NCI-H526 (cell line): ENCODE measurements around the gene RAB6A.
A peak's percentile ranks its signal among the peaks of the same experiment; 100 is the strongest.
"Not testable (repeated sequence)": the region's sequence is repeated elsewhere in the genome, so short reads cannot be mapped to it uniquely, and the experiment has no call there.

Experiments used
- DNase-seq, 2 experiments: peaks; one replicate each; lab custom pipeline; 2025; lab: John Stamatoyannopoulos, UW

RAB6A gene

DNA sequence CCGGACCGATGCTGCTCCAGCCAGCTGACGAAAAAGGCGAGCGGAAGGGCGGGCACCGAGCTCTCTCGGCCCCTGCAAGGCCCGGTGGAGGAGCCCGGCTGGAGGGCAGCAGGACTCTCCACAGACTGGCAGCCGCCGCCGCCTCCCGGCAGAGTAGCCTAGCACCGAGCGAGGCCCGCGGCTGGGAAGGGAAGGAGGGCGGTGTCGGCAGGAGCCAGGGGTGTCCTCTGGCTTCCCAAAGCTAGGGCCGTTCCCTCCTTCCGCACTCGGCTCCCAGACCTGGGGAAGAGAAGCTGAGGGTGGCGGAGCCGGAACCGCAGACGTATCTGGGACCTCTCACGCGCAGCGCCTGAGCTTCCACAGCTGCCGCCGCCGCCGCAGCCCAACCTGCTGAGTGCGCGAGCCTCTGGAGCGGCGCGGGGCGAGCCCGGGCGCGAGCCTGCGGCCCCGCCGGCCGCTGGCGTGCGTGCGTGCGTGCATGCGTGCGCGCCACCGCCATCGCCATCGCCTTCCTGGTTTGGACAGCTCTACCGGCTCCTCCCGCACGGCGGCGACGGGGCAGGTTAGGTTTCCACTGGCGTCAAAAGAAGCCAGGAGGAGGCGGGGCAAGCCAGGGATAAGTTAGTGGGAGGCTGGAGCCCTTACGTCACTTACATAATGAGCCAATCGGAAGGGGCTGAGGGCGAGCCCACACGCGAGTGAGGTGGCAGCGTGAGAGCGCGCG is at the start of gene RAB6A:
Gene RAB6A, minus strand, starts transcription at position 396 of the 724 bp plus-strand sequence. CDS start 439 bp downstream, outside the sequence.
- DNase-seq = peak; percentile 99 to 100

DNA sequence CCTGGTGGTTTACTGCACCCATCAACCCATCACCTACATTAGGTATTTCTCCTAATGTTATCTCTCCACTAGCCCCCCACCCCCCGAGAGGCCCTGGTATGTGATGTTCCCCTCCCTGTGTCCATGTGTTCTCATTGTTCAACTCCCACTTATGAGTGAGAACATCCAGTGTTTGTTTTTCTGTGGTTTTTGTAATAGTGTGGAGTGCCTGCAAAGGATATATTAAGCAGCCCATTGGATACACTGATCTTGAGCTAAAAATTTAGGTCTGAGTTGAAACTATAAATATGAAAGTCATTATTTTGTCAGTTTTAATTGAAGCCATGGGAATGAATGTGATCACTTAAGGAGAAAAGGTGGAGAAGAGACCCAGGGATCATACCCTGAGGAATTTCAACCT is 49.8 kb upstream of the RAB6A start:
- no peak for DNase-seq

DNA sequence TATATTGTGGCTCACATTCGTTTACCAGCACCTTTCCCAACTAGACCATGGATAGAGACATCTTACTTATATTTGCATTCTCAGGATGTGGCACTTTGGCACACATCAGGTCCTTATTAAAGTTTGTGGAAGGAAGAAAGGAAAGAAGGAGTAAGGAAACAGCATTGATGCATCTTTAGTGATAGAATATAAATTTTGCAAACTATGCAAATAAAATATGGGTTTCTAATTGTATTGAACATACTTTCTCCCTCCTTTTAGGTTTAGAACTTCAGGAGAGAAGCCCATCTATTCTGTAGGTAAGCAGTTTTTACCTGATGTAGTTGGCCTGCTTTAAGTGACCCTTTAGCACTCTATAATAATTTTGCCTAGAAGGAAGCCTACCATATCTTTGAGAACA is 47.2 kb upstream of the RAB6A start:
- DNase-seq = no peak

DNA sequence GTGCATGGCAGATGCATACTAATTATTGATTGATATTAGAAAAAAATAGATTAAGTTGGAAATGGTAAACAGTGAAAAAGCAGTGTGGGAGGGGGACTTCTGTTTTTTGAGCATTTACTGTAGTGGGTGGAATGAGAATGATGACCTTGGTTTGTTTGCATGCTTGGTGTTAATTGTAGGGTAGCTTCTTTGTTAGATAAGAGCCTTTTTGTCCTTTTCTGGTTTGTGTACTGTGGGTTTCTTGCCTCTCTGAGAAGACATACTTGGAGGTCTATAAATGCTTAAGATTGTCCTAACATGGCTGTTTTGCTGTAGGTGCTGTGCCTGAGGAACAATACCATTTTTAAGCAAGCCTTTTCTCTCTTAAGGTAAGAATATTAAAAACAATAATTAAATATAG is 43.8 kb upstream of the RAB6A start:
- no peak for DNase-seq

DNA sequence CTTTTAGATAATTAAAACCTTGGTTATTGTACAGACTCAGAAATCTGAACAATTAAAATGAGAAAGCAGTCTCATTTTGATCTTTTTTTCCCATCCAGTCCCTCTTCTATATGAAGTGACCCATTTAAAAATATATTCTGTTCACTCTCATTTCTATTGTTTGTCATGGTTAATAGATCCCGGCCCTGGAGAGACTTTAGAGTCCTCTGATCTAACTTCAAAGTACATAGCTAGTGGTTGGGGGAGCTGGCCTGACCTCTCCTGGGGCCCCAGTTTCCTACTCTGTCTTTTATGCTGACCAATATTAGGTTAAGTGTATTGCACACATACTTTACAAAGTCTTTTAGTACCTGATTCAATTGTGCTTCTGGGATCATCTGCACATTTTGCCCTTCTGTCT is 40.3 kb upstream of the RAB6A start:
- no peak for DNase-seq

DNA sequence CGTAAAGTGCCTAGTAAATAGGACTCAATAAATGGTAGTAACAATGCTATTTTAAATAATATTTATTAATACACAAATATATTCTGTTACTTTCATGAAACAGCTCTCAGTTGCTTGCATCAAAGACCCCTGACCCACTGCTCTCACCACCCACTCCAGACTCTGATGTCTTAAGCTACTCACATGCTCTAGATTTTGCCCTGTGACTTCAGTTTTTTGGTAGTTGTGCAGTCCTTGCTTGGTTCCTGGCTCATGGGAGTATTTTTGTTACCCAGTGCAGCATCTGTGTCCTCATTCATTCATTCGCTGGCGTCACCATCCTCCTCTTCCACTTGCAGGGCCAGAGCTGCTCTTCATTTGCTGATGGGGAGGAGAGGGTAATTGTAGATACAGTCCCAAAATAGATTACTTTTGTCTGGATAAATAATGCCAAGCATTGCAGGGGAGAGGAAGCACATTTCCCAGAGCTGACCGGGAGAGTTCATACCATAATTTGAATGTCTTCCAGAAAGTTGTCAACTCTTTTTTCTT is 39.5 kb upstream of the RAB6A start:
- no peak for DNase-seq

DNA sequence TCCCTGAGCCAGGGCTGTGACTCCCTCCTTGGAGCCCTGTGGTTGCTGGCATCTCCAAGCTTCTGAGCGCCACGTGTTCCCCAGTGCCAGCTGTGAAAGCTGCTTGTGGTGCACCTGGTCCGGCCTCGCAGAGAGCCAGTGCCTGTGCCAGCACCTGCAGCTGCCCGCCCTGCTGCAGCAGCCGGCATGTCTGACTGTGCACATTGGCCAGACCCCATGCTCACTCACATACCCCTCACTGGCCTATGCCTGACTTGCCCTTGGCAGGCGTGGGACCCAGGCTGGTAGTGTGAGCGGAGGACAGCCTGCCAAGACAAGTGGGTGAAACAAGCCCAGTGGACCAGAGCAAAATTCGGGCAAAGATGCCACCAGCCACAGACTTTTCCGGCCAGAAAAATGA is 36.6 kb upstream of the RAB6A start:
- DNase-seq = no peak

DNA sequence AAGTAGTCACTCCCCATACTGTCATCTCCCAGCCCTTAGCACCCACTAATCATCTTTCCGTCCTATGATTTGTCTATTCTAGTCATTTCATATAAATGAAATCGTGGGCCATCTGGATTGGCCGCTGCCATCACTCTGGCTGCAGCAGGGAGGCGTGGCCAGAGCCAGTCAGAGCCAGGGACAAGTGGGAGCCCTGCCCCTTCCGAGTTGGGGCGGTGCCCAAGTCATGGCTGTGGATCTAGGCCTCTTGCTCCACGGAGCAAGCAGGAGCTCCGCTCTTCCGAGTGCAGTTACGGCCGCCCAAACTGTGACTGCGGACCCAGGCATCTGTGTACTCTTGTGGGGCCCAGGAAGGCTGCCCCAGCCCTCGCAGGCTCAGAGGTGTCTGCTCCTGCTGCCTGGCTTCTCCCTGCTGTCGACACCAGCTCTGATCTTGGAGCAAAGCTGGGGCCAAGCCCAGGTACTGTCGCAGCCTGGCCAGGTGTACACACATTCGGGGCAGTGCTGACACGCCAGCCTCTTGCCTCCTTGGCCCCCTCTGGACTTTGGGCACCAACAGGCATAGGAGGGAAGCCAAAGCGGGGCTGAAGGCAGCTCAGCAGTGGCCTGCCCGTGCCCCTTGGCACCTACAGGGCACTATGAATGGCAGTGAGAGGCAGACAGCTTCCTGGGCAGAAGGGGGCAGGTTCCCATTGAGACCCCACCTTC is 35.2 kb upstream of the RAB6A start:
- peak in 1 of 2 experiments; percentile 33 for DNase-seq

DNA sequence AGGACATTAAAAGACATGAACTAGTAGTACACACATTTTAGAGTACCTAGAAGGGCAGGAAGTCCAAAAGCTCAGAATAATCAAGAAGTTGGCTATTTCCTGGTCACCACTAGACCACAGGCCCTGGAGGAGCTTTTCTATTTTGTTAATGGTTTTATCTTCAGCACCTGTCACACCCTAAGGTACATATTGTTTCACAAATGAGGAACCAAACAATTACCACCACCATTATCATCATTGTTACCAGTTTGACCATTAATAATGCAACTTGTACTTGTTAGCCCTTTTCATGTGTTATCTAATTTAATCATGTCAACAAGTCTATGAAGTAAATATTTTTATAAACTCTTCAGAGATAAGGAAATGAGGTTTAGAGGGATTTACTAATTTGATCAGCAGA is 31.7 kb upstream of the RAB6A start:
- DNase-seq = no peak

DNA sequence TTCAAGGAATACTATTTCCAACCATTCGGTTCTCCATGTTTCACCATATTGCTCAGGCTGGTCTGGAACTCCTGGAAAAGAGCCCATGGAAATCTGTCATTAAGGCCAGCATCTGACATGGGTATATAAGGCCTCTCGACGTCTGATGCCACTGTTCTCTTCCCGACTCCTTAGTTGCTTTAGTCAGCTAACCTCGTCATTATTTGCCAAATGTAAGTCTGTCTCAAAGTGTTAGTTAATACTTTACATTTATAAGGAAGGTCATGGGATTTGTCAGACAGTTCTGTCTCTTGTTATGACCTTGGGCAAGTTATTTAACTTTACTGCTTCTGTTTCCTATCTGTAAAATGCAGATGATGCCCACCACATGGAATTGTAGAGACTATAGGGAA is 28.4 kb upstream of the RAB6A start:
- no peak for DNase-seq

DNA sequence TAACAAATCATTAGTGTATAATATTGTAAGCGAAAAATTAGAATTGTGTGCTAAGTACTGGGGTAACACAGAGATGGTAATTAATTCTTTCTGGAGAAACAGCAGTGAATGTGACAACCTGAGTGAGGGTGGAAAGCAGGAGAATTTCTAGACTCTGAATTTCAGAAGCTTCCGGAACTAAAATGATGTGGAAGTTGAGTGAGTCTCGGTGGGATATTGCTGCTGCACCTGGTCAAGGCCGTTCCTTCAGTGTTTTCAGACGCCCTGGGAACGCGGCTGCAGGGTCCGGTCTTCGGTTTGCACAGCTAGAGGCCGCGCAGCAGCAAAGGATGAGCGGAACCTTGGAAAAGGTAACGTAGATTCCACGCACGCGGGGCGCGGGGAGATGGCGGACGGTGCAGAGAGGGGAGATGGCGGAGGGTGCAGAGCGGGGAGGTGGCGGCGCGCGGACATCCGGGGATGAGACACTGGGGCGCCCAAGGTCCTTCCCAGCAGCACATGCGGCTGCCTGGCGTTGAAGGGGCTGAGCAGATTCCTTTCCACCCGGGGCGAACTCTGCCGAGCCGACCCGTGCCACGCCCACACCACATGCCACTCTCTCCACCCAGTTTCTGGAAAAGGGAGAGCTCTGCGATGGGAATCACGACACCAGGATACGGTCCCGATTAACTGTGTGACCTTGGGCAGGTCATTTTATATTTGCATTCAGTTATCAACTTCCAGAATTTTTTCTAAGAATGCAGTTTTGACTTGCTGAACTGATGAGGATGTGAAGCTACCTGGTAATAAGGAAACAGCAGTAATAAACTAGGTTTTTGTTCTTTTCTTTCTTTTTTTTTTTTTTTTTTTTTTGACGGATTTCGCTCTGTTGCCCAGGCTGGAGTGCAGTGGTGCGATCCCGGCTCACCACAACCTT is 27.0 kb upstream of the RAB6A start, which contains the start of gene MRPL48:
Gene MRPL48, plus strand, starts transcription at position 232 of the 916 bp plus-strand sequence. Its CDS starts 98 bp downstream, at position 330.
- DNase-seq = peak; percentile 97 to 98

DNA sequence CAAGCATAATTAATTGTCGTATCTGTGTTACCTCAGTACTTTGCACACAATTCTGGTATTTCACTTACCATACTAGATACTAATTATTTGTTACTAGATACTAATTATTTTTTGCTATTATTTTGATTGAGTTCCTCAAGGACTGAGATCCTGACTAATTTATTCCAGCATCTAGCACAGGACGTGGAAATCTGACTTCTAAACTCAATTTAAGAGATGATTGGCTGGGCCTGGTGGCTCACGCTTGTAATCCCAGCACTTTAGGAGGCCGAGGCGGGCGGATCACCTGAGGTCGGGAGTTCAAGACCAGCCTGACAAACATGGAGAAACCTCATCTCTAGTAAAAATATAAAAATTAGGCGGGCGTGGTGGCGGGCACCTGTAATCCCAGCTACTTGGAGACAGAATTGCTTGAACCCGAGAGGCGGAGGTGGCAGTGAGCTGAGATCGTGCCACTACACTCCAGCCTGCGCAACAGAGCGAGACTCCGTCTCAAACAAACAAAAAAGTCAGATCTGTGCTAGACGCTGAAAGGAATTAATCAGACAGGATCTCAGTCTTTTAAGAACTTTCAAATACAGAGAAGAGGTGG is 26.3 kb upstream of the RAB6A start:
- DNase-seq = no peak

DNA sequence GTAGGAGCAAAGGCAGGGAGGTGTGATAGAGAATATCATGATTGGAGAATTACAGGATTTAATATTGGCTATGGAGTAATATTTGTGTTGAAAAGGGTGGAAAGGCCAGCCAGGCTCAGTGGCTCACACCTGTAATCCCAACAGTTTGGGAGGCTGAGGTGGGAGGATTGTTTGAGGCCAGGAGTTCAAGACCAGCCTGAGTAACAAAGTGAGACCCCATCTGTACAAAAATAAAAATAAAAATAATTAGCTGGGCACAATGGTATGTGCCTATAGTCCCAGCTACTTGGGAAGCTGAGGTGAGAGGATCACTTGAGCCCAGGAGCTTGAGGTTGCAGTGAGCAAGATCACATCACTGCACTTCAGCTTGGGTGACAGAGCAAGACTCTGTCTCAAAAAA is 24.6 kb upstream of the RAB6A start:
- not testable (repeated sequence) for DNase-seq

DNA sequence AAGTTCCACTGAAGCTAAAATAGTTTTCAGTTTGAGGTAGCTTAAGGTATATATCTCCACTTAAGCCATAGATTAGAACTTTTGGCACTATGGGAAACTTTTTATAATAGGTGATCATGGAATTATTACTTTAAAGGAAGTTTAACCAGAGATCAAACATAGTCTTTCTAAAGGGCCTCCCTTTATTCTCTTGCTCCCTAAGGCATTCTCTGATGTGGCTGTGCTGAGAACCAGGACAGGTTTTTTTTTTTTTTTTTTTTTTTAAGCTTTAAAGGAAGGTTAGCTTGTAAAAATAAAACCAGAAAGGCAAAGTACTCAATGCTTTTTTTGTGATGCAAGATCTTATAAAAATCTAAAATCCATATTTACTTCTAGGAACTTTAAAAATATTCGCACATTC is 23.9 kb upstream of the RAB6A start:
- DNase-seq = no peak

DNA sequence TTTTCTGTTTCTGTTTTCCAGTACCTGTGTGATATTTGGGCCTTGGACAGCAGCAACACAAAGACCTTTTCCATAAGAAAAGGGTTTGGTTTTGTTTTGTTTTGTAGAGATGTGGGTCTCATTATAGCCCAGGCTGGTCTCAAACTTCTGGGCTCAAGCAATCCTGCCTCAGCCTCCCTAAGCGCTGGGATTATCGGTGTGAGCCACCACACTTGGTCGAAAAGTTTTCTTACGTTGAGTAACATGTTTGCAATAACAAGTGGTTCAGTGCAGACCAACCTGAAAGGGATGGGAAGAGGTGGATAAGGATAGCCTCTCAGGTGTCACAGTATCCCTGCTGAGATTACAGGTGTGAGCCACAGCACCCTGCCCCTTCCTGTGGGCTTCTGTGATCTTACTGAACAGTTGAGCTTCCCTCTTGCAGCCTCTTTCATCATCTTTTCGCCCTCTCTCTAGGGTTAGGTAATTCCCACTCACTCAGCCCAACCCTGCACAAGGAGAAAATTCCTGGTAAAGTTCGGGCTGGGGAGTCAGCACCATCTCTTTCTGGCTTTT is 23.3 kb upstream of the RAB6A start:
- no peak for DNase-seq

DNA sequence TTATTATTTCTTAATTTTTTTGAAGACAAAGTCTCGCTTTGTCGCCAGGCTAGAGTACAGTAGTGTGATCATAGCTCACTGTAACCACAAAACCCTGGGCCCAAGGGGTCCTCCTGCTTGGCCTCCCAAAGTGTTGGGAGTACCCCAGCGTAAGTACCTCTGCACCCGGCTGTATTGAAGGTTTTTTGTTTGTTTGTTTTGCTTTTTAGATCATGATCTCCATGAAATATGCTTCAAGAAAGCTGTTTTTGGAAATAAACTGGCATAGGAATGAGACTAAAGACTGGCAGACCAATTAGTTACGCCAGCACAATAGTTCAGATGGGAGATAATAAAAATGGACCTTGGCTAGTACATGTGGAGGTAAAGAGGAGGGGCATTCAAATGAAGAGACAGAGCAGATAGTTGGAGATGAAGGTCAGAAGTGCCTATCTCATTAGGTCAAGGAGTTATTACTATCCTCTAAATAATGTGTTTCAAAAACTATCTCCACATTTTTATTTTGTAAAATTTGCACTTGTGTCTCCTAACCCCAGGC is 22.7 kb upstream of the RAB6A start:
- DNase-seq = no peak

DNA sequence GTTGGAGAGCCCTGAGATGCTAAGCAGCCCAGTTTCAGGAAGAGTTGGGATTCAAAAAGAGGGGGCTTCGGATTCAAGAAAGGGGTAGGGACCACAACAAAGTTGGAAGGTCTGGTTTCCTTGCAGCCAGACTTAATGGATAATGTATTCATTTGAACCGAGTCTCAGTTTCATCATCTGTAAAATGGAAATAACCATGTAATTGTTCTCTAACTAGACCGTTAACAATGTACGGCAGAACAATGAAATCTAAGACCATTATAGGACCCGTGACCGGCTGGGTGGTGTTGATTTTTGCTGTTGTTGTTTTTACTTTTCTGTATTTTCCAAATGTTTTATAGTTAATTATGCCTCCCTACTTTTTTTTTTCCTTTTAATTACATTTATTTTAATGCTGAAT is 20.4 kb upstream of the RAB6A start:
- DNase-seq = no peak

DNA sequence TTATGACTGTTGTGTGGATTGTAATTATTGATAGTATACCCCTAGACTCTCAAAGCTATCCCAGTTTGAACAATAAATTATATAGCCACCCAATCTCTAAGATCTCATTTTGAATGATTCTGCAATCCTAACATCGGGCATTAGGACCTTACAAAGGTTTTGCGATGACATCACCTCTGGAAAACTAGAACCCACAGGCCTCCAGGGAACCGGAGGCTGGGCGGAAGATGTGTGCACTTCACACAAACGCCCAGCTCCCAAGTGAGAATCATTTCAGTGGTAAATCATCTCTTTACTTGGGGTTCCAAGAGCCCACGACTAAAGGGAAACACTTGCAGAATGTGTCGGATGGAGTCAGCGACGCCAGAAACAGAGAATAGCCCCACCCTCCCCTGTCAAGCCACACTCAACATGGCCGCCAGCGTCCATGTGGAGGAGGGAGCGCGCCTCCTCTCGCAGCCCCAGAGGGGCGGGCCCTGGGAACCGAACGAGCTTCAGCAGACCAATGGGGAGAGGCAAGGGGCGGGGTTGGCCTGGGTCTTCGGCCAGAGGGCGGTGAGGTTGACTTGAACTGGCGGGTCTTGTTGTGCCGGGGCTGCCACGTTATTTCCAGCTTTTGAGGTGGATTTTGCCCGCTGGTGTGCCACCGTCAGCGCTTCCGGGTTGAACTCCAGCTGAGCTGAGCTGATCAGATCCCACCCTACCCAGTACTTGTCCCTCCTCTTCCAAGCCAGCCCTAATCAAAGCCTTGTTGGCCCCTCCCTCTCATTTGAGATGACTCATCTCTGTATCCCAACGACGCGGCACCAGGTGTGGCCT is 18.4 kb upstream of the RAB6A start:
- DNase-seq = peak; percentile 99 to 100

DNA sequence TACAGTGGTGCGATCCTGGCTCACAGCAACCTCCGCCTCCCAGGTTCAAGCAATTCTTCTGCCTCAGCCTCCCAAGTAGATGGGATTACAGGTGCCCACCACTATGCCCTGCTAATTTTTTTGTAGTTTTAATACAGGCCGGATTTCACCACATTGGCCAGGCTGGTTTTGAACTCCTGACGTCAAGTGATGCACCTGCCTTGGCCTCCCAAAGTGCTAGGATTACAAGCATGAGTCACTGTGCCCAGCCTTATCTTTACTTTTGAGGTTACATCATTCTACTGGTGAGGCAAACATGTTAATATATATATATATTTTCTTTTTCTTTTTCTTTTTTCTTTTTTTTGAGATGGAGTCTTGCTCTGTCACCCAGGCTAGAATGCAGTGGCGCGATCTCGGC is 9.9 kb upstream of the RAB6A start:
- not testable (repeated sequence) for DNase-seq

DNA sequence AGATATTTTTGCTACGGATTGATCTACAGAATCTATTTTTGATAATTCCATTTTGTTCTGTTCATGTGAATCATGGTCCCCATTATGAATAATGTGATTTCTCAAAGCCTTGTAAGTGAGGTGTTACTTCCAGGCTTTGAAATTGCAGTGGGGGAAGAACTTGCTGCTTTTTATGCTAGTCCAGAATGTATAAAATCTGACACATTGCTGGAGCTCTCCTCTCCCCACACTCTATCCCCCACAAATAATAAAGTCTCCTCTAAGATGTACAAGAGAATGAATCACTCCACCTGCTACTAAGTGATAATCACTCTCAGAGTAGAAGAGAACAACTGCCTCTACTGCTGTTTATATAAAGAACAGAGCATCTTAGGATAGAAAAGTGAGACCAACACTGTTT is 5.9 kb upstream of the RAB6A start:
- no peak for DNase-seq
